Mesendoderm (in vitro differentiated cells): ENCODE data around the gene ZRANB3.

Experiments used
- DNase-seq: peaks from one replicate; pipeline ENCODE4 v3.0.0; 2013
- H2AK5ac ChIP-seq: 2 replicates; pipeline ENCODE4 v1.6.1; 2013; ENCODE audit warnings: low read length, inconsistent platforms
- H2BK120ac ChIP-seq: 2 replicates; pipeline ENCODE4 v1.6.1; 2013; ENCODE audit warnings: low read depth, mild to moderate bottlenecking, low read length, moderate library complexity, mixed read lengths
- H2BK15ac ChIP-seq: replicated peaks from 2 replicates; pipeline ENCODE4 v1.6.1; 2013; ENCODE audit warnings: low read depth, mild to moderate bottlenecking, moderate library complexity
- H2BK5ac ChIP-seq: 2 replicates; pipeline ENCODE4 v1.6.1; 2013; ENCODE audit warnings: low read length, inconsistent platforms
- H3K18ac ChIP-seq: 2 replicates; pipeline ENCODE4 v1.6.1; 2013; ENCODE audit warnings: mild to moderate bottlenecking, low read length, mixed read lengths
- H3K23ac ChIP-seq: one replicate; pipeline ENCODE4 v1.6.1; 2013; ENCODE audit warnings: low read length
- H3K27ac ChIP-seq: 2 replicates; pipeline ENCODE4 v1.5.1; 2013; ENCODE audit warnings: low read depth, mild to moderate bottlenecking, inconsistent platforms, low read length, moderate library complexity
- H3K27me3 ChIP-seq: 2 replicates; pipeline ENCODE4 v1.6.1; 2013; ENCODE audit warnings: low read length, control low read depth, mild to moderate bottlenecking, inconsistent platforms; ENCODE audit not compliant: insufficient read depth, poor library complexity
- H3K36me3 ChIP-seq: 2 replicates; pipeline ENCODE4 v1.6.1; 2013; ENCODE audit warnings: low read length, inconsistent platforms; ENCODE audit not compliant: control insufficient read depth, insufficient read depth
- H3K4ac ChIP-seq: one replicate; pipeline ENCODE4 v1.6.1; 2013; ENCODE audit warnings: low read depth, mild to moderate bottlenecking, low read length, moderate library complexity
- H3K4me1 ChIP-seq: 2 replicates; pipeline ENCODE4 v1.6.1; 2013; ENCODE audit warnings: low read depth, low read length, inconsistent platforms; ENCODE audit not compliant: control insufficient read depth
- H3K4me2 ChIP-seq: 2 replicates; pipeline ENCODE4 v1.6.1; 2013; ENCODE audit warnings: low read length
- H3K4me3 ChIP-seq: 2 replicates; pipeline ENCODE4 v1.5.1; 2013; ENCODE audit warnings: mild to moderate bottlenecking, low read length
- H3K56ac ChIP-seq: one replicate; pipeline ENCODE4 v1.6.1; 2013; ENCODE audit warnings: low read length
- H3K79me1 ChIP-seq: 2 replicates; pipeline ENCODE4 v1.6.1; 2013; ENCODE audit warnings: low read length, inconsistent platforms
- H3K79me2 ChIP-seq: 2 replicates; pipeline ENCODE4 v1.6.1; 2013; ENCODE audit warnings: mild to moderate bottlenecking, low read length; ENCODE audit not compliant: control insufficient read depth, insufficient read depth
- H3K9ac ChIP-seq: 2 replicates; pipeline ENCODE4 v1.6.1; 2013; ENCODE audit warnings: low read length, inconsistent platforms
- H4K5ac ChIP-seq: one replicate; pipeline ENCODE4 v1.6.1; 2013; ENCODE audit warnings: low read length
- H4K8ac ChIP-seq: one replicate; pipeline ENCODE4 v1.6.1; 2013; ENCODE audit warnings: low read depth, mild to moderate bottlenecking, control low read depth, low read length, moderate library complexity
- WGBS: extraction: QIAGEN DNeasy Blood & Tissue Kit; methylation state at CpG from one replicate; pipeline ENCODE4 v1.1.7; 2013; ENCODE audit warnings: low lambda C conversion rate, missing lambda C conversion rate; ENCODE audit not compliant: insufficient coverage; ENCODE audit errors: extremely low coverage; 5-methylcytosine and 5-hydroxymethylcytosine counted together

The ZRANB3 gene

GRCh38 chr2:135335256-135335655 is 195.8 kb downstream of the ZRANB3 start:
- no peak overlapping the region for H2BK120ac ChIP-seq
- H3K4me1 ChIP-seq, result no peaks in the 10 kb centered on the region
- no peak overlapping the region for H3K56ac ChIP-seq
- H3K4me3 ChIP-seq, result no peak overlapping the region
- no peak overlapping the region for H3K18ac ChIP-seq
- H2AK5ac ChIP-seq, result no peak overlapping the region
- no peaks in the 10 kb centered on the region for H3K36me3 ChIP-seq
- H3K27me3 ChIP-seq, result no peaks in the 10 kb centered on the region
- H4K5ac ChIP-seq, result no peak overlapping the region
- H3K79me1 ChIP-seq, result no peaks in the 10 kb centered on the region
- no peak overlapping the region for H3K9ac ChIP-seq
- no peaks in the 10 kb centered on the region for H3K79me2 ChIP-seq
- no peak overlapping the region for H3K23ac ChIP-seq
- no peak overlapping the region for H3K27ac ChIP-seq
- WGBS, result no CpG with 5 or more reads among the region's 4 CpGs
- no peak overlapping the region for H2BK5ac ChIP-seq
- H3K4ac ChIP-seq, result no peak overlapping the region
- H3K4me2 ChIP-seq, result no peak overlapping the region
- no peak for DNase-seq
- no peak overlapping the region for H2BK15ac ChIP-seq
- H4K8ac ChIP-seq, result no peak overlapping the region

- H3K27ac ChIP-seq, result no peak overlapping the region
Observed at GRCh38 chr2:135327146-135327545, 203.9 kb downstream of the ZRANB3 start.

GRCh38 chr2:135320465-135321355 is 210.3 kb downstream of the ZRANB3 start:
- 100% methylated on average over 1 of the region's 4 CpGs for WGBS
- Histone ChIP-seq H3K56ac (no peak overlapping the region), H3K4me1 (no peaks in the 10 kb centered on the region), H2BK15ac (no peak overlapping the region), H2AK5ac (no peak overlapping the region), H3K4me3 (no peak overlapping the region), H4K5ac (no peak overlapping the region), H3K9ac (no peak overlapping the region), H2BK120ac (no peak overlapping the region), H3K36me3 (no peaks in the 10 kb centered on the region), H3K79me2 (no peaks in the 10 kb centered on the region), H3K23ac (no peak overlapping the region), H4K8ac (no peak overlapping the region), H2BK5ac (no peak overlapping the region), H3K27ac (no peak overlapping the region), H3K18ac (no peak overlapping the region), H3K4ac (no peak overlapping the region), H3K79me1 (no peaks in the 10 kb centered on the region), H3K27me3 (no peaks in the 10 kb centered on the region), H3K4me2 (no peak overlapping the region)
- no peak for DNase-seq

More at GRCh38 chr2:135327146-135327545, 203.9 kb downstream of the ZRANB3 start:
- H4K5ac ChIP-seq, result no peak overlapping the region
- no peak overlapping the region for H2AK5ac ChIP-seq
- H3K79me1 ChIP-seq, result no peaks in the 10 kb centered on the region
- no peaks in the 10 kb centered on the region for H3K36me3 ChIP-seq
- H2BK15ac ChIP-seq, result no peak overlapping the region
- H2BK120ac ChIP-seq, result no peak overlapping the region
- H2BK5ac ChIP-seq, result no peak overlapping the region
- H3K56ac ChIP-seq, result no peak overlapping the region
- no peak overlapping the region for H3K18ac ChIP-seq
- no peaks in the 10 kb centered on the region for H3K79me2 ChIP-seq
- H3K27me3 ChIP-seq, result no peaks in the 10 kb centered on the region
- no CpG with 5 or more reads among the region's 1 CpG for WGBS
- H3K4me3 ChIP-seq, result no peak overlapping the region
- DNase-seq, result no peak
- no peak overlapping the region for H3K4me2 ChIP-seq
- no peak overlapping the region for H3K9ac ChIP-seq
- no peak overlapping the region for H4K8ac ChIP-seq
- no peak overlapping the region for H3K23ac ChIP-seq
- no peaks in the 10 kb centered on the region for H3K4me1 ChIP-seq
- H3K4ac ChIP-seq, result no peak overlapping the region

GRCh38 chr2:135318808-135319207 is 212.2 kb downstream of the ZRANB3 start:
- DNase-seq, result no peak
- no peak overlapping the region for H3K4me2 ChIP-seq
- WGBS, result no CpG with 5 or more reads among the region's 2 CpGs
- no peak overlapping the region for H4K8ac ChIP-seq
- H3K79me1 ChIP-seq, result no peaks in the 10 kb centered on the region
- H3K23ac ChIP-seq, result no peak overlapping the region
- no peak overlapping the region for H3K4me3 ChIP-seq
- H4K5ac ChIP-seq, result no peak overlapping the region
- H3K27me3 ChIP-seq, result no peaks in the 10 kb centered on the region
- no peak overlapping the region for H2BK15ac ChIP-seq
- H3K4ac ChIP-seq, result no peak overlapping the region
- no peak overlapping the region for H3K56ac ChIP-seq
- no peak overlapping the region for H2BK120ac ChIP-seq
- no peak overlapping the region for H3K18ac ChIP-seq
- H2BK5ac ChIP-seq, result no peak overlapping the region
- H2AK5ac ChIP-seq, result no peak overlapping the region
- H3K4me1 ChIP-seq, result no peaks in the 10 kb centered on the region
- no peaks in the 10 kb centered on the region for H3K36me3 ChIP-seq
- no peak overlapping the region for H3K9ac ChIP-seq
- no peaks in the 10 kb centered on the region for H3K79me2 ChIP-seq
- no peak overlapping the region for H3K27ac ChIP-seq

GRCh38 chr2:135317375-135317774 is 213.6 kb downstream of the ZRANB3 start:
- H2BK120ac ChIP-seq, result no peak overlapping the region
- no peak overlapping the region for H4K8ac ChIP-seq
- H3K56ac ChIP-seq, result no peak overlapping the region
- H3K4ac ChIP-seq, result no peak overlapping the region
- WGBS, result no CpG with 5 or more reads among the region's 1 CpG
- H3K27me3 ChIP-seq, result no peaks in the 10 kb centered on the region
- H3K9ac ChIP-seq, result no peak overlapping the region
- no peaks in the 10 kb centered on the region for H3K79me1 ChIP-seq
- no peak overlapping the region for H3K18ac ChIP-seq
- no peak for DNase-seq
- H4K5ac ChIP-seq, result no peak overlapping the region
- H3K27ac ChIP-seq, result no peak overlapping the region
- H2AK5ac ChIP-seq, result no peak overlapping the region
- no peaks in the 10 kb centered on the region for H3K4me1 ChIP-seq
- no peak overlapping the region for H3K4me2 ChIP-seq
- H3K4me3 ChIP-seq, result no peak overlapping the region
- H3K79me2 ChIP-seq, result no peaks in the 10 kb centered on the region
- no peak overlapping the region for H2BK5ac ChIP-seq
- no peak overlapping the region for H3K23ac ChIP-seq
- H2BK15ac ChIP-seq, result no peak overlapping the region
- H3K36me3 ChIP-seq, result no peaks in the 10 kb centered on the region

GRCh38 chr2:135311962-135312361 is 219.1 kb downstream of the ZRANB3 start:
- H3K9ac ChIP-seq, result no peak overlapping the region
- no peaks in the 10 kb centered on the region for H3K36me3 ChIP-seq
- no peaks in the 10 kb centered on the region for H3K79me1 ChIP-seq
- H4K8ac ChIP-seq, result no peak overlapping the region
- WGBS, result no CpG with 5 or more reads among the region's 2 CpGs
- H2AK5ac ChIP-seq, result no peak overlapping the region
- H4K5ac ChIP-seq, result no peak overlapping the region
- no peaks in the 10 kb centered on the region for H3K27me3 ChIP-seq
- DNase-seq, result no peak
- H3K23ac ChIP-seq, result no peak overlapping the region
- no peaks in the 10 kb centered on the region for H3K79me2 ChIP-seq
- no peak overlapping the region for H3K4ac ChIP-seq
- no peaks in the 10 kb centered on the region for H3K4me1 ChIP-seq
- no peak overlapping the region for H2BK120ac ChIP-seq
- no peak overlapping the region for H3K4me2 ChIP-seq
- H3K4me3 ChIP-seq, result no peak overlapping the region
- H3K56ac ChIP-seq, result no peak overlapping the region
- no peak overlapping the region for H3K18ac ChIP-seq
- H2BK15ac ChIP-seq, result no peak overlapping the region
- no peak overlapping the region for H3K27ac ChIP-seq
- no peak overlapping the region for H2BK5ac ChIP-seq
